NOMO-1 treated with DMSO at 0.1 percent for 48 hours (cell line): ENCODE measurements around the gene LSM8.
A peak's percentile ranks its signal among the peaks of the same experiment; 100 is the strongest.
"Not testable (repeated sequence)": the region's sequence is repeated elsewhere in the genome, so short reads cannot be mapped to it uniquely, and the experiment has no call there.

Experiments used
- DNase-seq: peaks from one replicate; lab custom pipeline; 2025; ENCODE audit not compliant: unreplicated experiment; lab: John Stamatoyannopoulos, UW

Gene LSM8

DNA sequence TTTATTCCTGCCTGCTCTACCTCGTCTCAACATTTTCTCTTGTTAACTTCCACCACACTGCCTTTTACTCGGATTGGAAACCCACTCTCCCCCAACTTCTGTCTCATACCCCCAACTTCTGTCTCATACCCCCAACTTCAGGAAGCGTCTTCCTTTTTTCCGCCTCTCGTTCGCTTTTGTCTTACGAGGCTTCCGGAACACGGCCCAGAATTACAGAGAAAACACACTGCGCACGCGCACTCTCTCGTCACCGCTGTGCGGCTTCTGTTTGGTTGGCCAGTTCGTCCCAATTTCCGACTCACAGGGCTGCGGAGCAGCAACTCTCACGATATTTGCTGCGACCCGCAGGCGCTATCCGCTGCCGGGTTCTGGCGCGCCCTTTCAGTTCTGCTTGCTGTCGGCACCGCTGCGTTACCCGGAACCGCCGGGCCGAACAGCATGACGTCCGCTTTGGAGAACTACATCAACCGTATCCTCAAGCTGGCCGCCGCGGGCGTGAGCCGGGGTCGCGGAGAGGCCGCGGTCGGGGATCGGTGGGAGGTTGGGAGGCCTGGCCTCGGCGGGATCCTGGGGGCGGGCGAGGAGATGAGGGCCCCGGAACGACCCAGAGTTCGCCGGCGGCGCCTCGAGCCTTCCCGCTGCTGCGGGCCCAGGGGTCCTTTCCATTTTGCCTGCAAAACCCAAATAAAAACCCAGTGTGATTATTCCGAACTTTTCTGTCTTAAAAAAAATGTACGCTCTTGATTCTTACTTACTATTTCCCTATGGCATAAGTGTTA, at the start of gene LSM8:
TSS of gene LSM8 (plus strand) at position 379 of the 779 bp plus-strand sequence. CDS start at position 439, 60 bp downstream.
- DNase-seq: peak; percentile 86

DNA sequence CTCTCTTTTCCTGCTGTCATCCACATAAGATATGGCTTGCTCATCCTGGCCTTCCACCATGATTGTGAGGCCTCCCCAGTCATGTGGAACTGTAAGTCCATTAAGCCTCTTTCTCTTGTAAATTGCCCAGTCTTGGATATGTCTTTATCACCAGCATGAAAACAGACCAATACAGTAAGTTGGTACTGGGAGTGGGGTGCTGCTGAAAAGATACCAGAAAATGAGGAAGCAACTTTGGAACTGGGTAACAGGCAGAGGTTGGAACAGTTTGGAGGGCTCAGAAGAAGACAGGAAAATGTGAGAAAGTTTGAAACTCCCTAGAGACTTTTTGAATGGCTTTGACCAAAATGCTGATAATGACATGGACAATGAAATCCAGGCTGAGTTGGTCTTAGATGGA, 49.5 kb upstream of the LSM8 start:
- DNase-seq: not testable (repeated sequence)

DNA sequence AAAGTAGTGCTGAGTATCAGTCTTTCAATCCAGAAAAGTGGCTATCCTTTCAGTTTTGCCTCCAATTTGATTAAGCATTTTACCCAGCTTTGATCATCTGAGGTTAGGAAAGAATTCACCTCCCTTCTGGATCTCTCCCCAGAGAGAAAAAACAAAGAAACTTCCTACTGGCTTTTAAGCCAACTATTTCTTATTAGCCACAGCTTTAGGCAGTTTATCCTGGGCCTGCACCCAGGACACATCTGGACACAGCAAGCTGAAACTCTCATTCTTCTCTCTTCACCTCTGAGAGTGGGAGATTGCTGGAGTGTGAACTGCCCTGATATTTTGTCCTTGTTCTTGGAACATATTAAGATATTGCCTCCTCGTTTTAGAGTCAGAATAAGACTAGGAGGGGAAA, 43.5 kb upstream of the LSM8 start:
- no peak for DNase-seq

DNA sequence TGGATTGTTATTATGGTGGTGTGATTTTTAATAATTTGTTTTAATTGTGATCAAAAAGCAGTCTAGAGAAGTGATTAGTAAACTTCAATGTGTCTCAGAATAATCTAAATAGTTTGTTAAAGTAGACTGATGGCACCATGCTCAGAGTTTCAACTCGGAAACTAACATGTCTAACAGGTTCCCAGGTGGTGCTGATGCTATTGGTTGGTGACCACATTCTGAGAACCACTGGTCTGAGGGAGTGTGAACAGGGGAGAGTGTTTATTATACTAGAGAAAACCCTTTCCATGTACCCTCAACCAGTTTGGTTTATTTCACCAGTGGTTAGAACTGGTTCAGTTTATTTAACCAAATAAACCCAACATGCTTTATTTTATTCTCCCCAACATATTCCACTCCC, 42.0 kb upstream of the LSM8 start:
- no peak for DNase-seq

DNA sequence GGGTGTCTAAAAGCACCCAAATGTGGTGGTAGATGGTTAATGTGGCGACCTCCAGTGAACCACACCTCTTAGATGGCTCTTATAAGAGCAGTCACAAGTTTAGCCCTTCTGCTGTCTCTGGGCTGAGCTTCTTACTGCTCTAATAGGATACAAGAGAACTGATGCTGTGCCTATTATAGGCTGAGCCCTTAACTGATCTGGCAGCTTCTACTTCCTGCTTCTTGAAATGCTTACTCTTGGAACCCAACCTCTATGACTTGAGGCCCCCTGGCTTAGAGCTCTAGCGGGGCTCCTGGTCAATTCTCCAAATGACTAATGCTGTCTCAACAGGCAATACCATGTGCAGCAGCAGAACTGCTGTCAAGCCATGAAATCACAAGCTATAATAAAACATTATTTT, 35.0 kb upstream of the LSM8 start:
- no peak for DNase-seq

DNA sequence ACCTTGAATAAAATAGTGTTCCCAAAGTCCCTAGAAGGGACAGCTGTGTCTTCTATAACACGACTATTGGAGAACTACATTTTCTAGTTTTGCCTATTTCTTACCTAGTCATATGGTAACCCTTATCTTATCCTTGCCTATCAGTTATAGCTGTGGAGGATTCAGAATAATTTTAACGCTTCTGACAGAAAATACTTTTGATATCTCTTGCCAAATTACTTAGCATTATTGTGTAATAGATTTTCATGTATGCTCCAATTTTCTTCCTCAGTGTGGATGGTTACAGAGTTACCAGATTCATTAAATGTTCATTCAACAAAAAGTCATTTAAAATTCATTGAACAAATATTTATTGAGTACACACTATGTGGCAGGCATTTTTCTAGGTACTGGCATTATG, 34.6 kb upstream of the LSM8 start:
- DNase-seq: no peak

DNA sequence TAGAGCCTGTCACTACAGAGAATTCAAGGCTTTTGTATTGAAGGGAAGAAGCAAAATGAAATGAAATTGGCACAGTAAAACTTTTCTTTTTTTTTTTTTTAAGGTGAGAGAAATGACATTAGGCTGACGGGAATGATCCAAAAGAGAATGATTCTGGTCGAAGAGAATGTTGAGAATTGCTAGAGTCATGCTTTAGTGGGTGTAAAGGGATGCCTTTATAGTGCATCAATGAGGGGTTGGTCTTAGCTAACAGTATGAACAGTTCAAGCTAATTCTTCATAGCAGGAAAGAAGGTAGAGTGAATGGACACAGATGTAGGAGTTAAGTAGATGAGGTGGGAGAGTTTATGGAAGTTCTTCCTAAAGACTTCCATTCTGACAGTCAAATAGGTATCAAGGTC, 32.3 kb upstream of the LSM8 start:
- no peak for DNase-seq

DNA sequence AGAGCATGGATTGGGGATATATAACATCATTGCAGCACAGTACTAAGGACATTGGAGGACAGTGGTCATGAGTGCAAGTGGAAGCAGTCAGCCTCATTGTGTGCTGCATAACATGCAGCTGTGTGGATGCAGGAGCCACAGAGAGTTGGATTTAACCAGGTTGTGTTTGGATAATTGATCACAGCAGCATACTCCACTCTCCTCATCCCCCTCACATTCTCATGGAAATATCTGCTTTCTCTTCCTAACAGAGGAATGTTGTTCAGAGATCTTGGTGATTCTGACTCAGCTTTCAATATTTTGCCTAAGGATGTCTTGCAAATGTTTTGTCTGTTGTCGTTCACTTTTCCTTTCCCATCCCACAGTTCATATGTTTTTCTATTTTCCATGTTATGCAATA, 31.8 kb upstream of the LSM8 start:
- no peak for DNase-seq

DNA sequence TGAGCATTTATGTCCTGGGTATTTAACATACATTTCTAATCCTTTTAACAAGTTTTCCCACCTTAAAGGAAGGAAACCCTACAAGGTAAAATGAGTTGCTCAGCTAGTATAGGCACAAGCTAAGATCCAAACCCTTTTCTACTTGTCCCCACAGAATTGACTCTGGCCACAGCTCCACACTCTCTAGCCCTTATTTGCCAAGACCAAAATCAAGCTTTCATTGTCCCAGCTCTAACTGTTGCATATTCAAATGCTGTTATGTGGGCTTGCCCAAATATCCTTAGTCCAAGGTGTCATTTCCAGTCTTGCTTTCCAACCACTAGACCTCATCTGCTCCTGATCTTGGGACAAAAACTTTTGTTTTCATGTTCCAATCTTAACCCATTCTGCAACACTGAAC, 31.3 kb upstream of the LSM8 start:
- no peak for DNase-seq

DNA sequence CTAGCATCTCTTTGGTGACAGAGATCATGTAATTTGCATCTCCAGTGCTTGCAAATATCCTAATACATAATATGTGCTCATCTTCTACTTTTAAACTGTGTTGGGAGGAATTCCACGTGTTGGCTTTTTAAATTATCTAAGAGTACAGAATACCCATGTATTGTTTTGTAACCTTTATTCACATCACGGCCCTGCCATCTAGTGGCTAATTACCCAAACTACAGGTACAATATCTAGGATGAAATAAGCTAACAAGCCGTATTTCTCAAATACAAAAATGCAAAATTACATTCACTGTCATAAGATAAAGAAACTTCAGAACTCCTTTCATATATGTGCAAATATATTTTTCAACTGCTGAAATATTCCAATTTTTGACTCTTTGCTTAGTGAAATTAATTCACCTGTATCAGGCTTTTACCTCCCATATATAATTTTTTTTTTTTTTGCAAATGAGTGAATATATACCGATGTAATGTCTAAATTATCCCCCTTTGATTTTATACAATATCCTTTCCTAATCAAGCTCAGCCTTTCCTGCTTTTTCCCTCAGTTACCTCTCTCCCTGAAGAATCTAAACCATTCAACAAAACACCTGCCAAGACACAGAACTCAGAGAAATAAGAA, 30.3 kb upstream of the LSM8 start:
- DNase-seq: peak; percentile 22

DNA sequence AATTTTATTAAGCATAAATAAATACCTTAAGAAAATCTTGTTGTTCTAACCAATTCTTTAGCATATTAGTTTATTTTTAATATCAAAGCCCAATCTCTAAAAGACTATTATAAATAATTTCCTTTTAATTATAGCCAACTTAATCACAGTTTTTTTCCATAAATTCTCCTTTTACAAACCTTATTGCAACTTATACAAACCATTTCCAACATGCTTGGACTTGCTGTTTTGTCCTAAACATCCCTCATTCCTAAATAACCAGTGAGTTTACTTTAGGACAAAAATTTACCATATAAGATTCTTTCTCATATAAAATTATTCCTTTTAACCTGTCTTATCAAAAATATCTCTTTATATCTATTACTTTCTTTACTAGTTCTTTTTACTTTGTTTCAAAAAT, 25.2 kb upstream of the LSM8 start:
- no peak for DNase-seq

DNA sequence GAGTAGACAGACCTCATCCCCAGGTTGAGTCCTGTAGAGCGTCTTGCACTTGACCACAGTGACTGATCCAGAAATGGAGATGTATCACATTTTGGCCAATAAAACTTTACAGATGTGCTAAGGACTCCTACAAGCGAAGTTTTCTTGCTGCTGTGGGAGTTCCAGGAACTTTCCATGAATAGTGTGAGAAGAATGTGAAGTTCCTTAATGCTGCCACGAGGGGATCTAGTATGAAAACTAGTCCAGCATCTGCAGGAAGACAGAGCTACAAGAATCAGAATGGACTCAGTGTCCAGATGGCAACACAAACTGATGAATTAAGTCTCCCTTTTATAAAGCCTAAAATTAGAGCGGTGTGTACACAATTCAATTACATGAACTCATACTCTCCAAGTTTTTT, 14.8 kb upstream of the LSM8 start:
- no peak for DNase-seq

DNA sequence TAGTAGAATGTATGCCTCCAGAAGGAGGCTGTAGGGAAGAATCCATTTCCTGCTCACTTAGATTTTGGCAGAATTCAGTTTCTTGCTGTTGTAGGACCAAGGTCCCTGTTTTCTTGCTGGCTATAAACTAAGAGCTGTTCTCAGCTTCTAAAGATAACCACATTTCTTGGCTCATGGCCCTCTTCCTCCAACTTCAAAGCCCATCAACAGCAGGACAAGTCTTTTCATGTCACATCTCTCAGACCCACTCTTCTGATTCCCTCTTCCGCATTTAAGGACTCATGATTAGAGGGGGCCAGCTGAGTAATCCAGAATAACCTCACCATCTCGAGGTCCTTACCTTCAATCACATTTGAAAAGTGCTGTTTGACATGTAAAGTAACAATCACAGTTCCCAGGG, 8.2 kb upstream of the LSM8 start:
- DNase-seq: no peak

DNA sequence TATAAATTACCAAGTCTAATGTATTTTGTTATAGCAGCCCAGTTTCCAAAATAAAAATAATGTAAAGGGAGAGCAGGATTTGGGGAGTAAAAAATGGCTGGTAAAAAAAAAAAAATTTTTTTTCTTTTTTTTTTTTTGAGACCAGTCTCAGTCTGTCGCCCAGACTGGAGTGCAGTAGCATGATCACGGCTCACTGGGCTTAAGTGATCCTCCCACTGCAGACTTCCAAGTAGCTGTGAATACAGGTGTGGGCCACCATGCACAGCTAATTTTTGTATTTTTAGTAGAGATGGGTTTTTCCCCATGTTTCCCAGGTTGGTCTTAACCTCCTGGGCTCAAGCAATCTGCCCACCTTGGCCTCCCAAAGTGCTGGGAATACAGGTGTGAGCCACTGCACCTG, 4.8 kb upstream of the LSM8 start:
- no peak for DNase-seq

DNA sequence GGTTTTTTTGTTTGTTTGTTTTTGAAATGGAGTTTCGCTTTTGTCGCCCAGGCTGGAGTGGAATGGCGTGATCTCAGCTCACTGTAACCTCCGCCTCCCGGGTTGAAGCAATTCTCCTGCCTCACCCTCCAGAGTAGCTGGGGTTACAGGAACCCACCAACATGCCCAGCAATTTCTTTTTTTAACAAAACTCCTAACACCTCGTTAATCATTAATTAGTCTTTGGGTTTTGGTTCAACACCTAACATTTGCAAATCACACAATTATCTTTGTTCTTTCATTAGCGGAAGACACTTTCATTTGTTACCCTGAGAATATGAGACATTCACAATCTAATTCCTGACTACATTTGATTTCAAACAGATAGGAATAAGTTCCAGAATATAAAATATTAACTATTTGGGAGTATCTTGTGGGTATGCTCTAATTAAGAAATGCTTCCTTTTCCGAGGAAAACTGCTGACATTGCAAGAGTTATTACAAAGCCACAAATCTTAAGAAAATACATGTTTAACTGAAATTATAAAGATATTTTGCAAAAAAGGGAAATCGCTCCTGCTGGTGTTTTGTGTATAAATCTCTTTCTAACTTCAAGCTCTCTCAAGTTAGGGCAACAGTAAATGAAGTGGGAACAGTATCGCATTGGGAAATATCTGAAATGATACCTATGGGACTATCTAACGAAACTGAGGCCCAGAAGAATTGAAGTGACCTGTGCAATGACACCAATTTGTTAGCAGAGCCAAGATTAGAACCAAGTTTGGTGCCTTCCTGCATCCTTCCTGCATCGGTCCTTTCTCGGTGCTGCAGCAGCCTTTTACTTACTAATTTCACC, 1.2 kb upstream of the LSM8 start:
- DNase-seq: no peak

DNA sequence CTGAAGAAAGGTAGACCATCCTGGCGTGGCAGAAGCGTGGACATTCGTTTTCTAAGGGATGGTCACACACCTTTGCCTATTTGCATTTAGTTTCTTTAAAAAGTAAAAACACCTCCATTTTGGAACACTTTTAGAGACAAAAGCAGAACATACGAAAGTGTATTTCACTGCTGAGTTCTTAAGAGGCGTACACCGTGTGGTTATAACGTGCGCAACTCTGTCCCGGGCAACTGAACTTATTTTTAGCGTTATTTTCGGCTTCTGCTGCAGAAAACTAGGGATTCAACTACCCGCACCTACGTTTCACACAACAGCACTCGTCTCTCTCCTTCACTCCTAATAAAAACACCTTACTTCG, 557 bp upstream of the LSM8 start:
- DNase-seq: no peak

DNA sequence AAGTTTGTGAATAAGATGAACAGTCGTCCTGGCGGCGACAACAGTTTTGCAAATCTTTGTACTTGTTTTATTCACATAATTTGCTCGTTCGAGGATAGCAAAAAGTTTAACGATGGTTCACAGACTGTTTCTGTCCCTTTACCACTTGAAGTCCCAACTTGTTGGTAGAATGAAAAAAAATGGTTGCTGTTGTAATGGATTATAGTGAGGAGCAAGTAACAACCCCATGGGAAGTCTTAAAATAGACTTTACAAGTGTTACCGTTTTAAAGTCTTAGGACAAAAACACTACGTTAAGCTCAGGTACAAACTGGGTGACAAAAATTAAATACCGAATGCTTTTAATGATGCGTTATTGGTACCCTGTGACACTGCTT, 589 bp downstream of the LSM8 start:
- DNase-seq: no peak

DNA sequence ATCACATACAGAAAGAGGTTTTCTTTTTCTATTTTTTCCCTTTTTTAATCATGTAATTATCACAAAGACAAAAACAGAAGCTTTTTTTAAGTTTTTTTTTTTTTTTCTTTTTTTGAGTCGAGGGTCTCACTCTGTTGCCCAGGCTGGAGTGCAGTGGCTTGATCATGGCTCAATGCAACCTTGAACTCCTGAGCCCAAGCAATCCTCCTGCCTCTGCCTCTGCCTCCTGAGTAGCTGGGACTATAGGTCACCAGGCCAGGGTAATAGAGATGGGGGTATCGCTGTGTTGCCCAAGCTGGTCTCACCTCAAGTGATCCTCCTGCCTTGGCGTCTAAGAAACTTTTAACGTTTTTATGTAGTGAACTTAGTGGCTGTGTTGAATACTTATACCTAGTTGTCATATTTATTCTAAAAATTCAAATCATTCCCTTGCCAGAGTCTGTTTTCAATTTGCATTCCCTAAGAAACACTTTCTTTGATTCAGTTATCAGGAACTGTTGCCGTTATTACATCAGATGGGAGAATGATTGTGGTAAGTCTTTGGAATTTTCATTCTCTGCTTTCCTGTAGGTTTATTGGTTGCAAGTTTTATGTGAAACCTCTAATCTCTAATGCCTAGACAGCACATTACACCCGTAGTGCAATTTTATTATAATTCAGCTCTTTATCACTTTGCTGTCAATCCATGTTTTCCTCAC, 1.3 kb downstream of the LSM8 start:
- no peak for DNase-seq

DNA sequence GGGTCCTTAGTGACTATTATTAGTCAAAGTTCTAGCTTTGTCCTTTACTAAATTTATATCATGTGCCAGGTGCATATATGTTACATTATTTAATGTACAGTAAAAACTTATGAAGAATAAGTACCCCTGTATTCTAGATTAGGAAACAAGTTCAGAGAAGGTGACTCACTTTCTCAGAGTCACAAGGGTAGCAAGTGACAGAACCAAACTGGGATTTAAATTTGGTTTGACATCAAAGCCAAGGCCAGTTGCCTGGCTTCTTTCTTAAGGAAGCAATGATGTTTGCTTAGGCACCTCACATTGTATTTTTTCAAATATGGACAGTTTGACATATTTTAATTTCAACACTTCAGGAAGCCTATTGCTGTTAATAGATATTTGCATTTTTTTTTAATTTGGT, 2.5 kb downstream of the LSM8 start:
- no peak for DNase-seq

DNA sequence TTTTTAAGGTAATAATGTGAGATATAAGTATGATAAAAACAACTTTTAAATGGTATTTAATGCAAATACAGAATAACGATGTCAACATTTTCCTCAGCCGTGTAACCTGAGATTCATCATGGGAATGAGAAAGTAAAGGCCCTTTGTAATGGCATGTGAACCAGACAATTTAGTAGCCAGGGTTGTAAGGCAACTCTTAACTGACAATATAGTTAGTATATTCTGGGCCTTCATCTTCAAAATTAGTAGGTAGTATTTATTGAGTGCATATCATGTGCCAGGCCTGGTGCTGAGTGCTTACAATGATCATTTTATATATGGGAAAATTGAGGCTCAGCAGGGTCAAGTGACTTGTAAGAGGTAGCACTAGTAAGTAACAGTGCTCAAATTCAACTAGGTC, 10.6 kb downstream of the LSM8 start:
- DNase-seq: no peak

DNA sequence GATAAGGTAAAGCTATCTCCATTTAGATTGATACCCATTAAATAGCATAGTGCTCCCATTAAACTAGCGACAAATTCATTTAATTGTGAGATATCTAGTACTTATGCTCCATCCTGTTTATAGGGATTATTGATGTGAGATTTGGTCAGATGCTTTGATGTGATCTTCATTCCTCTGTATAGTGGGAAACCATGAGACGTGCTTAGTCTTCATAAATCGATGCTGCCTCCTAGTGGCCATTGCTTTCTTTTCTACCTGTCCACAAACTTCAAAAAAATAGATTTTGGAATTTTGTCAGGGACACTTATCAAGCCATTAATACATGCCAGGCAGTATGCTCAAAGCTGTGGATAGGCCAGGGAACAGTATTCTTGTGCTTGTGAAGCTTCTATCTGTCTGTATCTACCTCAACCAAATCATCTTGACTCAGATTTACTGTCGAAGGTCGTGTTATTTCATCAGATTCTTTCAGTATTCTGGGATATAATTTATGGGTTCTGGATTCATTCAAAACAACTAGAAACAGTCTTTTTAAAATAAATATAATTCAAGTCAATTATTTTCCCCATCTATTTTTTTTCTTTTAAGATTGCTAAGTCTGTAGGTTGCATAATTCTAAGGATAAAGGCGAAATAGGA, 12.0 kb downstream of the LSM8 start:
- DNase-seq: no peak
